Right atrium auricular region (tissue), 2 donors: Measurements from ENCODE around the gene CD300H. TPM values are rescaled to one million over a fixed set of nuclear protein-coding genes. Genes with fewer than 3 reads are reported as not detected.

Source experiments
- DNase-seq: peaks from one replicate; pipeline ENCODE4 v3.0.0-alpha.2; 2019; ENCODE audit warnings: low spot score
- H3K27ac ChIP-seq, 2 donors: fragments of 200-600 bp; sonication (generic); 1 replicate in 1 of 2; 2 replicates in 1 of 2; pipeline ENCODE4 v1.5.1; 2016 to 2019
- H3K27me3 ChIP-seq, 2 donors: fragments of 200-600 bp; sonication (generic); one replicate each; pipeline versions ENCODE4 v1.5.1 to v1.6.0; 2017 to 2019
- H3K36me3 ChIP-seq: fragments of 200-600 bp; sonication (generic); one replicate; pipeline ENCODE4 v1.5.1; 2016
- H3K4me1 ChIP-seq, 2 donors: fragments of 200-600 bp; sonication (generic); one replicate each; pipeline versions ENCODE4 v1.5.1 to v1.6.0; 2017 to 2019
- H3K4me3 ChIP-seq, 2 donors: fragments of 200-600 bp; sonication (generic); 1 replicate in 1 of 2; 2 replicates in 1 of 2; pipeline ENCODE4 v1.5.1; 2017 to 2019; ENCODE audit warnings: mild to moderate bottlenecking in 1 of 2, moderate library complexity in 1 of 2
- H3K9me3 ChIP-seq, 2 donors: fragments of 200-600 bp; sonication (generic); one replicate each; pipeline ENCODE4 v1.5.1; 2019
- total RNA-seq, 2 donors: library from RNA; depleted of rRNA; stranded (reverse); fragments of >200 nt; gene quantifications; one replicate each; pipeline ENCODE4 v1.1.0, GENCODE V29; 2016
- TF ChIP-seq, protein P1 (sequence below), 2 donors: fragments of 200-600 bp; sonication (generic); IDR thresholded peaks; one replicate each; pipeline ENCODE4 v1.5.1; 2019; ENCODE audit warnings: antibody characterized with exemption in 2 of 2

The CD300H gene
- total RNA-seq, 2 donors from 2014 or later: not detected

DNA sequence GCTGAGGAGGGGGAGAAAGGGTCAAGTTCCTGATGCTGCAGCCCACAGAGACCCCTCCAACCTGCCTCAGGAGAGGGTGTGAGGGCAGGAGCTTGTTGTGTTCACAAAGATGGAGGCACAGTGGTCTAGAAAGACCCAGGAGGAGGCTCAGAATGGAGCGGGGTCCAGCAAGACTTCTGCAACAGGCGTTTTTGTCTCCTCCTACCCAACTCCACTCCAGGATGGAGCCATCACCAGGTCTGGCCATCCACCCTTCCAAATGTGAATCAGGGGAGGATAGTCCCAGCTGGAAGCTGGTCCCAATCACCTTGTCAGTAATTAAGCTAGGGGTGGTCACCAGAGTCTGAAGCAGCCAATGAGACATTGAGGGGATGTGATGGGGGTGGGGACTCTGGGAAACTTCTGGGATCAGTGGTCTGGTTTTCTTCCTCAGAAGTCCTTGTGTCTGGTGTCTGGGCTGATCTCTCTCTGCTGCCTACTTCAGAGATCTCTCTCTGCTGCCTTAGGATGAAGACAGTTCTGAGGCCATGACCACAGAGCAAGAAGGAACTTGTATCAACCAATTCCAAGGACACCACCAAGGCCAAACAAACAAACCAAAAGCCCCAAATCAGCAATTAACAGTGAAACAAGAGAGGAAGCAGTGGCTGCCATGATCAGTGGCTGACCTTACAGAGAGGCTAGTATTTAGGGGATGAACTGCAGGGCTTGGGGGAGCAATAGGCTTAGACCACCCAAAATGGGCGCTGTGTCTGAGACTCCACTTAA lies 50.6 kb downstream of the CD300H start:
- H3K4me3 ChIP-seq: no peak overlapping the region
- TF ChIP-seq, protein P1, sequence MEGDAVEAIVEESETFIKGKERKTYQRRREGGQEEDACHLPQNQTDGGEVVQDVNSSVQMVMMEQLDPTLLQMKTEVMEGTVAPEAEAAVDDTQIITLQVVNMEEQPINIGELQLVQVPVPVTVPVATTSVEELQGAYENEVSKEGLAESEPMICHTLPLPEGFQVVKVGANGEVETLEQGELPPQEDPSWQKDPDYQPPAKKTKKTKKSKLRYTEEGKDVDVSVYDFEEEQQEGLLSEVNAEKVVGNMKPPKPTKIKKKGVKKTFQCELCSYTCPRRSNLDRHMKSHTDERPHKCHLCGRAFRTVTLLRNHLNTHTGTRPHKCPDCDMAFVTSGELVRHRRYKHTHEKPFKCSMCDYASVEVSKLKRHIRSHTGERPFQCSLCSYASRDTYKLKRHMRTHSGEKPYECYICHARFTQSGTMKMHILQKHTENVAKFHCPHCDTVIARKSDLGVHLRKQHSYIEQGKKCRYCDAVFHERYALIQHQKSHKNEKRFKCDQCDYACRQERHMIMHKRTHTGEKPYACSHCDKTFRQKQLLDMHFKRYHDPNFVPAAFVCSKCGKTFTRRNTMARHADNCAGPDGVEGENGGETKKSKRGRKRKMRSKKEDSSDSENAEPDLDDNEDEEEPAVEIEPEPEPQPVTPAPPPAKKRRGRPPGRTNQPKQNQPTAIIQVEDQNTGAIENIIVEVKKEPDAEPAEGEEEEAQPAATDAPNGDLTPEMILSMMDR (IDR thresholded peaks at IDR 0.05): no peak
- no peak for DNase-seq

DNA sequence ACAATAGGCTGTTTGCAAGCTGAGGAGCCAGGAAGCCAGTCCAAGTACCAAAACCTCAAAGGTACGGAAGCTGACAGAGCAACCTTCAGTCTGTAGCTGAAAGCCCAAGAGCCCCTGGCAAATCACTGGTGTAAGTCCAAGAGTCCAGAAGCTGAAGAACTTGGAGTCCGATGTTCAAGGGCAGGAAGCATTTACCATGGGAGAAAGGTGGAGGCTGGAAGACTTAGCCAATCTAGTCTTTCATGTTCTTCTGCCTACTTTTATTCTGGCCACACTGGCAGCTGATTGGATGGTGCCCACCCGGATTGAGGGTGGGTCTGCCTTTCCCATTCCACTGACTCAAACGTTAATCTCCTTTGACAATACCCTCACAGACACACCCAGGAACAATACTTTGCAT lies 51.4 kb downstream of the CD300H start:
- TF ChIP-seq, protein P1 (IDR thresholded peaks at IDR 0.05): no peak
- Histone ChIP-seq H3K9me3 (no peaks in the 10 kb centered on the region), H3K4me3 (no peak overlapping the region), H3K27ac (no peak overlapping the region), H3K36me3 (no peaks in the 10 kb centered on the region), H3K4me1 (no peaks in the 10 kb centered on the region), H3K27me3 (no peaks in the 10 kb centered on the region)
- DNase-seq: no peak

More for the DNA sequence above, 50.6 kb downstream of the CD300H start:
- Histone ChIP-seq H3K36me3 (no peaks in the 10 kb centered on the region), H3K27ac (no peak overlapping the region), H3K9me3 (no peaks in the 10 kb centered on the region), H3K4me1 (no peaks in the 10 kb centered on the region), H3K27me3 (no peaks in the 10 kb centered on the region)

DNA sequence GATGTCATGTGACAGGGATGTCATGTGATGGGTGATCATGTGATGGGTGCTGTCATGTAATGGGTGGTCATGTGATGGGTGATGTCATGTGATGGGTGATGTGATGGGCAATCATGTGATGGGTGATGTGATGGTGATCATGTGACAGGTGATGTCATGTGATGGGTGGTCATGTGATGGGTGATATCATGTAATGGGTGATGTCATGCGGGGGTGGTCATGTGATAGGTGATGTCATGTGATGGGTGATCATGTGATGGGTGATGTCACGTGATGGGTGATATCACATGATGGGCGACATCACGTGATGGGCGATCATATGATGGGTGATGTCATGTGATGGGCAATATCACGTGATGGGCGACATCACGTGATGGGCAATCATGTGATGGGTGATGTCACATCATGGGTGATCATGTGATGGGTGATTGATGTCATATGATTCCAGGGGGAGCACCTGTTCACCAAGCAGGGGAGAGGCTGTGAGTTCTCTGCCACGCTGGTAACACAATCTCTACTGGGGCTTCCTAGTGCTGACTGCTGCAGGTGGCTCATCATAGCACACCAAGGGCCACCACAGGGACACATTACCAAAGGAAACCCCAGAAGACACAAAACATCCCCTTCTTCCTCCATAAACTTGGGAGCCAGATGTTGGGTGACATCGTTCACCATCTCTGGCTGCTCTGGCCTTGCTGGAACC lies 52.5 kb downstream of the CD300H start:
- Histone ChIP-seq H3K4me3 (no peak overlapping the region), H3K4me1 (no peaks in the 10 kb centered on the region), H3K27ac (no peak overlapping the region), H3K9me3 (no peaks in the 10 kb centered on the region), H3K27me3 (no peaks in the 10 kb centered on the region), H3K36me3 (no peaks in the 10 kb centered on the region)
- no peak for DNase-seq
- TF ChIP-seq, protein P1 (IDR thresholded peaks at IDR 0.05): no peak

DNA sequence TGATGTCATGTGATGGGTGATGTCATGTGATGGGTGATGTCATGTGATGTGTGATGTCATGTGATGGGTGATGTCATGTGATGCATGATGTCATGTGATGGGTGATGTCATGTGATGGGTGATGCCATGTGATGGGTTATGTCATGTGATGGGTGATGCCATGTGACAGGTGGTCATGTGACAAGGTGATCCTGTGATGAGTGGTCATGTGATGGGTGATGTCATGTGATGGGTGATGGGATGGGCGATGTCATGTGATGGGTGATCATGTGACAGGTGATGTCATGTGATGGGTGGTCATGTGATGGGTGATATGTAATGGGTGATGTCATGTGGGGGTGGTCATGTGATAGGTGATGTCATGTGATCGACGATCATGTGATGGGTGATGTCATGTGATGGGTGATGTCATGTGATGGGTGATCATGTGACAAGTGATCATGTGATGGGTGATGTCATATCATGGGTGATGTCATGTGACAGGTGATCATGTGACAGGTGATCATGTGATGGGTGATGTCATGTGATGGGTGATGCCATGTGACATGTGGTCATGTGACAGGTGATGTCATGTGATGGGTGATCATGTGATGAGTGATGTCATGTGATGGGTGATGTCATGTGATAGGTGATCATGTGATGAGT lies 53.2 kb downstream of the CD300H start:
- Histone ChIP-seq H3K36me3 (no peaks in the 10 kb centered on the region), H3K27ac (no peak overlapping the region), H3K4me3 (no peak overlapping the region), H3K9me3 (no peaks in the 10 kb centered on the region), H3K4me1 (no peaks in the 10 kb centered on the region), H3K27me3 (no peaks in the 10 kb centered on the region)
- TF ChIP-seq, protein P1 (IDR thresholded peaks at IDR 0.05): no peak
- DNase-seq: no peak

DNA sequence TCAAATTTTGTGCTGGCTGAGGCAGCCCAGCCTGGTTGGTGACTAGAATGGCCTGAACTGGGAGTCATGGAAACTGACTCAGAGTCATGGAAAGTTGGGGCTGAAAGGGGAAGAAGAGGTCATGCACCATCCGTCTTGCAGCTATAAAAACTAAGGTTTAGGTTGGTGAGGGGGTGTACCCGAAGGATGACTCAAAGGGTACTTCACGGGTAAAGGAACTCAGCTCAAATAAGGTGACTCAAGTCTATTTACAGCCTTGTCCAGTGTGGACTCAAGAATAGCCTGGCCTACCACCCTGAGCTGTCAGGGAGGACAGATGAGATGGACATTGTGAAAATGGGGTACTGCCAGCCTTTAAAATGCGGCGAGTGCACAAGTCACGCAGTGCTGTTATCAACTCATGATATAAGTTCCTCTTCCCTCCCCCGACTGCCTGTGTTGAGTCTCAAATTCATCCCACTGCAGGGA lies 54.7 kb downstream of the CD300H start:
- H3K27ac ChIP-seq: peak overlapping the region in 1 of 2 donors; percentile 24
- DNase-seq: peak; percentile 55
- TF ChIP-seq, protein P1 (IDR thresholded peaks at IDR 0.05): no peak

More for the DNA sequence above, 54.7 kb downstream of the CD300H start:
- H3K9me3 ChIP-seq: no peaks in the 10 kb centered on the region
- H3K36me3 ChIP-seq: no peaks in the 10 kb centered on the region
- H3K4me3 ChIP-seq: no peak overlapping the region
- H3K4me1 ChIP-seq: no peaks in the 10 kb centered on the region
- no peaks in the 10 kb centered on the region for H3K27me3 ChIP-seq
